Esophagus squamous epithelium (tissue), 5 donors: ENCODE measurements around the gene SPAG17. TPM values are rescaled to one million over a fixed set of nuclear protein-coding genes. Genes with fewer than 3 reads are reported as not detected.

Experiments used
- DNase-seq: peaks from one replicate; lab custom pipeline; 2025; lab: John Stamatoyannopoulos, UW
- H3K27ac ChIP-seq, 4 donors: fragments of 200-600 bp; sonication (generic); one replicate each; pipeline ENCODE4 v1.5.1; 2016 to 2019; ENCODE audit warnings: mild to moderate bottlenecking in 1 of 4
- H3K27me3 ChIP-seq, 4 donors: fragments of 200-600 bp; sonication (generic); 1 replicate in 3 of 4; 2 replicates in 1 of 4; pipeline versions ENCODE4 v1.5.1 to v1.6.0; 2017 to 2021; ENCODE audit warnings: antibody characterized with exemption in 1 of 4
- H3K36me3 ChIP-seq, 3 donors: fragments of 200-600 bp; sonication (generic); one replicate each; pipeline ENCODE4 v1.5.1; 2016 to 2019
- H3K4me1 ChIP-seq, 3 donors: fragments of 200-600 bp; sonication (generic); one replicate each; pipeline ENCODE4 v1.5.1; 2017 to 2019
- H3K4me3 ChIP-seq, 4 donors: fragments of 200-600 bp; sonication (generic); 1 replicate in 3 of 4; 2 replicates in 1 of 4; pipeline ENCODE4 v1.5.1; 2016 to 2019; ENCODE audit warnings: mild to moderate bottlenecking in 2 of 4, moderate library complexity in 1 of 4
- H3K9me3 ChIP-seq, 3 donors: fragments of 200-600 bp; sonication (generic); one replicate each; pipeline ENCODE4 v1.5.1; 2016 to 2019
- CTCF ChIP-seq, 6 experiments: fragments of 450-650 bp in 4 of 6; fragments of 200-600 bp in 2 of 6; sonication (generic) in 2 of 6; IDR thresholded peaks; one replicate each; pipeline ENCODE4 v1.5.1; 2016 to 2019; ENCODE audit warnings: antibody characterized with exemption in 6 of 6, mild to moderate bottlenecking in 4 of 6, moderate library complexity in 4 of 6
- POLR2A ChIP-seq, 4 donors: fragments of 450-650 bp; IDR thresholded peaks; one replicate each; pipeline ENCODE4 v1.6.1; 2017; ENCODE audit warnings: antibody characterized with exemption in 4 of 4, mild to moderate bottlenecking in 4 of 4, moderate library complexity in 3 of 4
- WGBS, 2 donors: methylation state at CpG; one replicate each; pipeline ENCODE4 v1.1.5; 2018; 5-methylcytosine and 5-hydroxymethylcytosine counted together
- intact Hi-C: fragments of 100-400 bp; cut with DNase I; formaldehyde crosslinking; loops from one replicate; pipeline ENCODE4 v1.15.0; 2022
- total RNA-seq, 4 donors: library from RNA; depleted of rRNA; stranded (reverse); fragments of >200 nt; gene quantifications; one replicate each; pipeline ENCODE4 v1.1.0, GENCODE V29; 2016
- donor health status: DM: yes; HTN: yes; CAD: no.

The SPAG17 gene
- total RNA-seq, 4 donors from 2014 or later: 8.8 to 20.9 (median 13.8) TPM

DNA sequence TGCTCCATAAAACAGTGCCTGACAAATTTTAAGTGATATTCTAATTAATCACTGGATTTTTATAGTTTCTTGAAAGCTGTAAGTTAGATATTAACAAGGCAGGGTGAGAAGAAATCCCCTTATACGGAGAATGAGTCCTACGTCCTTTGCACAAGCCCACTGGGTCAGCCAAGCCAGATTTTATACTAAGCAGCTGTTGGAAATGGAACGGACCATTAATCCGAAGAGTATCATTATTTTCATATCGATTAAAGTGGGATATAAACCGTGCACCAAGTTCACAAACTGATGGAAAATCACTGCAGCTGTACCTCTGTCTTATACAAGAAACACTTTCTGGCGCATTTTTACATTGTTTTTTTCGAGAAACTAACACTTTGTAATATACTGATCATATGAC is 35.2 kb downstream of the SPAG17 start:
- no peaks in the 10 kb centered on the region for H3K4me1 ChIP-seq
- 73 to 76% methylated on average over 8 of the region's 8 CpGs for WGBS, 2 donors
- H3K4me3 ChIP-seq: no peak overlapping the region
- H3K9me3 ChIP-seq: no peaks in the 10 kb centered on the region
- no peaks in the 10 kb centered on the region for H3K27me3 ChIP-seq
- intact Hi-C loops: loop anchor here (5.0 kb wide), 1 partner anchor 858 kb away; no protein-coding TSS in a partner anchor
- H3K36me3 ChIP-seq: no peaks in the 10 kb centered on the region
- no peak for DNase-seq
- TF ChIP-seq CTCF (IDR thresholded peaks at IDR 0.05) (no peak), POLR2A (IDR thresholded peaks at IDR 0.05) (no peak)
- H3K27ac ChIP-seq: no peak overlapping the region

DNA sequence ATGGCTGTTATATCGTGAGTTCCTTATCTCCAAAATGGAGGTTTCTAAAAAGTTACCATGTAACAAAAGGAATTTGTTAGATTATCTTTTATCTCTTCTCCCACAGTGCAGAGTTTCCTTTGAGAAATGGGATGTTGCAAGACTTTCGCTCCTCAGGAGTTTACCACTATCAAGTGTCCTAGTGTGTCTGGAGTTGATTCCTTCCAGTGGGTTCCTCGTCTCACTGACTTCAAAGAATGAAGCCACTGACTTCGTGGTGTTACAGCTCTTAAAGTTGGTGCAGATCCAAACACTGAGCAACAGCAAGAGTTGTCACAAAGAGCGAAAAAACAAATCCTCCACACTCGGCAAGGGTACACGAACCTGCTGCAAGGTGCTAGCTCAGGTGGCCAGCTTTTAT is 37.0 kb downstream of the SPAG17 start:
- no peak for DNase-seq
- no peaks in the 10 kb centered on the region for H3K36me3 ChIP-seq
- no peak for TF ChIP-seq POLR2A (IDR thresholded peaks at IDR 0.05)
- no peak for TF ChIP-seq CTCF (IDR thresholded peaks at IDR 0.05)
- no peaks in the 10 kb centered on the region for H3K27me3 ChIP-seq
- H3K4me1 ChIP-seq: no peaks in the 10 kb centered on the region
- H3K9me3 ChIP-seq: no peaks in the 10 kb centered on the region
- no peak overlapping the region for H3K27ac ChIP-seq
- no peak overlapping the region for H3K4me3 ChIP-seq
- WGBS, 2 donors: 65 to 79% methylated on average over 7 of the region's 7 CpGs
- intact Hi-C loops: no loop called here

- Histone ChIP-seq H3K27ac (no peak overlapping the region), H3K9me3 (no peaks in the 10 kb centered on the region), H3K27me3 (no peaks in the 10 kb centered on the region), H3K4me1 (no peaks in the 10 kb centered on the region), H3K4me3 (no peak overlapping the region), H3K36me3 (no peaks in the 10 kb centered on the region)
- 17 to 24% methylated on average over 1 of the region's 1 CpG for WGBS, 2 donors
- intact Hi-C loops: no loop called here
- TF ChIP-seq CTCF (IDR thresholded peaks at IDR 0.05) (no peak), POLR2A (IDR thresholded peaks at IDR 0.05) (no peak)
- no peak for DNase-seq
These were observed 37.5 kb downstream of the SPAG17 start for GRCh38 chr1:118147522-118147921.

- no peak for DNase-seq
- Histone ChIP-seq H3K9me3 (no peaks in the 10 kb centered on the region), H3K4me3 (no peak overlapping the region), H3K27ac (no peak overlapping the region), H3K4me1 (no peaks in the 10 kb centered on the region), H3K36me3 (no peaks in the 10 kb centered on the region), H3K27me3 (no peaks in the 10 kb centered on the region)
- intact Hi-C loops: no loop called here
- WGBS, 2 donors: 74 to 88% methylated on average over 2 of the region's 2 CpGs
- TF ChIP-seq CTCF (IDR thresholded peaks at IDR 0.05) (no peak), POLR2A (IDR thresholded peaks at IDR 0.05) (no peak)
These were observed 39.3 kb downstream of the SPAG17 start for GRCh38 chr1:118145721-118146120.

- H3K4me1 ChIP-seq: no peaks in the 10 kb centered on the region
- intact Hi-C loops: no loop called here
- no peaks in the 10 kb centered on the region for H3K27me3 ChIP-seq
- no peaks in the 10 kb centered on the region for H3K36me3 ChIP-seq
- no peaks in the 10 kb centered on the region for H3K9me3 ChIP-seq
- H3K27ac ChIP-seq: no peak overlapping the region
- 62 to 71% methylated on average over 7 of the region's 7 CpGs for WGBS, 2 donors
- TF ChIP-seq POLR2A (IDR thresholded peaks at IDR 0.05) (no peak), CTCF (IDR thresholded peaks at IDR 0.05) (no peak)
- no peak for DNase-seq
- no peak overlapping the region for H3K4me3 ChIP-seq
These were observed 40.3 kb downstream of the SPAG17 start for GRCh38 chr1:118144684-118145083.
